ENCODE results near the gene FBLN5.

- TF ChIP-seq CTCF (IDR thresholded peaks at IDR 0.05) = no peak
- TF ChIP-seq POLR2AphosphoS5 (IDR thresholded peaks at IDR 0.05) = no peak
- TF ChIP-seq POLR2A (IDR thresholded peaks at IDR 0.05) = no peak
- no peak for TF ChIP-seq EP300 (IDR thresholded peaks at IDR 0.05)
These were observed 104.1 kb downstream of the FBLN5 start for GRCh38 chr14:91843437-91843836.
